ENCODE measurements around the gene PADI2.

DNA sequence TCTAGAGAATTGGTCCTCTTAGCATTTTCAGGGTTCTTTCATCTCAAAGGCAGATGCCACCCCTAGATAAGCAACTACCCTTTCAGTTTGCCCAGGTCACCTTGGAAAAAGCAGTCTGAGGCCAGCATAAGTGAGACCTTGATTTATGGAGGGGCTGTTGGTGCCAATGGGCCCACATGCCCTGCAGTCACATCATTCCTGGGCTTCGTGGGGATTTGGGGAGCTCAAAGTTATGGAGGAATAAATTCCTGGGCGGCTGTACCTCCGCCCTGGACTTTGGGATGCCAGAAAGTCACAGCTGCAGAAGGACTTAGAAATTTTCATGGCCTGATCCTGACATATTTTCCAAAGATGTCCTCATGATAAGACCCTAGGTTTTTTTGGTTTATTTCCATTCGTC lies 62.7 kb downstream of the PADI2 start:
- TF ChIP-seq, protein P1, sequence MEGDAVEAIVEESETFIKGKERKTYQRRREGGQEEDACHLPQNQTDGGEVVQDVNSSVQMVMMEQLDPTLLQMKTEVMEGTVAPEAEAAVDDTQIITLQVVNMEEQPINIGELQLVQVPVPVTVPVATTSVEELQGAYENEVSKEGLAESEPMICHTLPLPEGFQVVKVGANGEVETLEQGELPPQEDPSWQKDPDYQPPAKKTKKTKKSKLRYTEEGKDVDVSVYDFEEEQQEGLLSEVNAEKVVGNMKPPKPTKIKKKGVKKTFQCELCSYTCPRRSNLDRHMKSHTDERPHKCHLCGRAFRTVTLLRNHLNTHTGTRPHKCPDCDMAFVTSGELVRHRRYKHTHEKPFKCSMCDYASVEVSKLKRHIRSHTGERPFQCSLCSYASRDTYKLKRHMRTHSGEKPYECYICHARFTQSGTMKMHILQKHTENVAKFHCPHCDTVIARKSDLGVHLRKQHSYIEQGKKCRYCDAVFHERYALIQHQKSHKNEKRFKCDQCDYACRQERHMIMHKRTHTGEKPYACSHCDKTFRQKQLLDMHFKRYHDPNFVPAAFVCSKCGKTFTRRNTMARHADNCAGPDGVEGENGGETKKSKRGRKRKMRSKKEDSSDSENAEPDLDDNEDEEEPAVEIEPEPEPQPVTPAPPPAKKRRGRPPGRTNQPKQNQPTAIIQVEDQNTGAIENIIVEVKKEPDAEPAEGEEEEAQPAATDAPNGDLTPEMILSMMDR (IDR thresholded peaks at IDR 0.05), result no peak
- TF ChIP-seq EZH2 (IDR thresholded peaks at IDR 0.05; ENCODE audit: borderline replicate concordance, insufficient read depth, low read depth, low read length, poor library complexity, severe bottlenecking), result no peak

Data from B cell (primary cell).